Erythroblast (primary cell): Measurements from ENCODE around the gene FAM98B.

Experiments used
- GATA1 ChIP-seq: IDR thresholded peaks from 2 replicates; pipeline ENCODE4 v1.6.1; 2011; ENCODE audit warnings: low read depth, mild to moderate bottlenecking, control low read depth, low read length, moderate library complexity
- POLR2A ChIP-seq: IDR thresholded peaks from 2 replicates; pipeline ENCODE4 v1.6.1; 2011; ENCODE audit warnings: mild to moderate bottlenecking, low read length

DNA sequence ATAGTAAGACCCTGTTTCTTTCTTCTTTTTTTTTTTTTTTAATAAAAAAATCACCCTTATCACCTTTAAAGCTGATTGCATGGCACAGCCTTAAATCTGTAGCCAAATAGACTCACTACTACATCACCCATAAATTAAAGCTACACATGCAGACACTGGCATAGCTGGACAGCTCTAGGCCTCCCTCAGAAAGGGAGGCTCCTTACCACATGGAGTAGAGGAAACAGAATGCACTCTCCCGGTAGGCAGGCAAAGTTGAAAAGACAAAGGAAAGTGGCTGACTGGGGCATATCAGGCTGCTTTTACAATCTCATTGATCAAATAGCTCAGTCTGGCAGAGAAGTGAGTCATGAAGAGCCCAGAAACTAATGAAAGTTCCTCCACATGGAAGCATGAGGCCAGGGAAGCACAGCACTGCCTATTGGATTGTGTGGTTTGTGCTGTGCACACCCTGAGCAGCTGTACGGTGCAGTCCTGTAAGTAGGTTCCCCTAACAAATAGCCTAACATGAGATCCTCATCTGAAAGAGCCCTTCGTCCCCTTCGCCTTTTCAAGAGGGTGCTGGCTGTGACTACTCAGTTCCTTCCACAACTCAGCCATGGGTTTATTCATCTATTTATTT, 32.7 kb upstream of the FAM98B start:
- no peak for TF ChIP-seq POLR2A
- TF ChIP-seq GATA1: no peak
